Head of caudate nucleus (tissue), 42 donors: ENCODE measurements around the gene RUSC2.
"Not testable (repeated sequence)": the region's sequence is repeated elsewhere in the genome, so short reads cannot be mapped to it uniquely, and the experiment has no call there.

Experiments
- DNase-seq, 42 donors: peaks; one replicate each; pipeline versions ENCODE4 v3.0.0 to v3.0.0-alpha.2; 2020 to 2021; ENCODE audit warnings: mixed read lengths in 7 of 42
- intact Hi-C: fragments of 100-400 bp; cut with DNase I; formaldehyde crosslinking; loops from one replicate; pipeline ENCODE4 v1.15.0; 2022

Gene RUSC2

GRCh38 chr9:35488566-35489312, 1.2 kb upstream of the RUSC2 start:
- intact Hi-C loops, result no loop called here
- peak in 1 of 42 donors; percentile 15 for DNase-seq

GRCh38 chr9:35490155-35490909, 421 bp downstream of the RUSC2 start:
- intact Hi-C loops, result loop anchor here (2.0 to 5.0 kb wide), 2 partner anchors 47 to 64 kb away; no protein-coding TSS in a partner anchor
- peak in 39 of 42 donors; percentile 10 to 67 (median 33) for DNase-seq

GRCh38 chr9:35490910-35491465, 1.1 kb downstream of the RUSC2 start:
- intact Hi-C loops, result loop anchor here (2.0 to 5.0 kb wide), 2 partner anchors 46 to 64 kb away; no protein-coding TSS in a partner anchor
- DNase-seq, result no peak

GRCh38 chr9:35493119-35493518, 3.2 kb downstream of the RUSC2 start:
- intact Hi-C loops, result loop anchor here (5.0 kb wide), 1 partner anchor 44 kb away; no protein-coding TSS in a partner anchor
- DNase-seq, result not testable (repeated sequence)

- no peak for DNase-seq
- intact Hi-C loops, result no loop called here
Observed at GRCh38 chr9:35495984-35496383, 6.1 kb downstream of the RUSC2 start.

GRCh38 chr9:35498245-35498644, 8.3 kb downstream of the RUSC2 start:
- intact Hi-C loops, DNase-seq: not testable (repeated sequence)

- DNase-seq, result no peak
- intact Hi-C loops, result no loop called here
Observed at GRCh38 chr9:35499029-35499700, 9.3 kb downstream of the RUSC2 start.

GRCh38 chr9:35499701-35500030, 9.8 kb downstream of the RUSC2 start:
- intact Hi-C loops, result no loop called here
- DNase-seq, result no peak

GRCh38 chr9:35500130-35500748, 10.3 kb downstream of the RUSC2 start:
- intact Hi-C loops, result no loop called here
- no peak for DNase-seq

GRCh38 chr9:35501946-35502345, 12.0 kb downstream of the RUSC2 start:
- DNase-seq, result no peak
- intact Hi-C loops, result no loop called here

- intact Hi-C loops, result no loop called here
- DNase-seq, result no peak
Observed at GRCh38 chr9:35506359-35506758, 16.4 kb downstream of the RUSC2 start.

GRCh38 chr9:35508069-35508468, 18.2 kb downstream of the RUSC2 start:
- intact Hi-C loops, result no loop called here
- DNase-seq, result no peak

- DNase-seq, result no peak
- intact Hi-C loops, result loop anchor here (5.0 kb wide), 1 partner anchor 42 kb away; no protein-coding TSS in a partner anchor
Observed at GRCh38 chr9:35510383-35510753, 20.5 kb downstream of the RUSC2 start.

GRCh38 chr9:35510754-35511428, 21.0 kb downstream of the RUSC2 start:
- intact Hi-C loops, result loop anchor here (5.0 kb wide), 1 partner anchor 41 kb away; no protein-coding TSS in a partner anchor
- peak in 2 of 42 donors; percentile 21 to 22 for DNase-seq

GRCh38 chr9:35511453-35511852, 21.5 kb downstream of the RUSC2 start:
- intact Hi-C loops, result loop anchor here (5.0 kb wide), 1 partner anchor 41 kb away; no protein-coding TSS in a partner anchor
- DNase-seq, result no peak

GRCh38 chr9:35515766-35516165, 25.9 kb downstream of the RUSC2 start:
- intact Hi-C loops, result no loop called here
- DNase-seq, result no peak

- peak in 1 of 42 donors; percentile 7 for DNase-seq
- intact Hi-C loops, result no loop called here
Observed at GRCh38 chr9:35516479-35516878, 26.6 kb downstream of the RUSC2 start.

- DNase-seq, result peak in 37 of 42 donors; percentile 25 to 84 (median 57)
- intact Hi-C loops, result no loop called here
Observed at GRCh38 chr9:35517131-35517530, 27.2 kb downstream of the RUSC2 start.
